ENCODE data around the gene MAML2. TPM values are rescaled to one million over a fixed set of nuclear protein-coding genes. Genes with fewer than 3 reads are reported as not detected.

Gene MAML2
- polyA plus RNA-seq, 3 donors = 0.57 to 7.6 (median 1.2) TPM

DNA sequence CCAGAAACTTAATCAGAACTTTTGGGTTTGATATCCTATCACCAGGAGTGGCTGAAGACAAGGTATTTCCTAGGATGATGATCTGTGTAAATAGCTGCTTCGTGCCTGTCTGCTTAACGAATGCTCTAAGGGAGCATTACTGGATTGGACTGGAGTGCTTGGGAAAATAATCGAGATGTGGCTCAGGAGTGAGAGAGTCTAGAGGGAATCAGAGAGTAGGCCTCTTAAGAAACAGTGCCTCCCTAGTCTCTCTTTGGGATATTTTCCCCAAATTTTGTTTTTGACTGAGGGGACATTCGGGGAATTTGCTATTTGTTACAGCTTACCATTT, 2.5 kb downstream of the MAML2 start:
- peaks cover 36% of the 10 kb centered on the region for H3K79me2 ChIP-seq (ENCODE audit: insufficient read depth, low read length)
- WGBS (ENCODE audit: insufficient coverage) = 99% methylated on average over 4 of the region's 4 CpGs
- Mint-ChIP-seq H3K9me3 (peaks cover 0 to 3% (median 0%) of the 10 kb centered on the region in 7 donors), H3K4me1 (peaks cover 59% of the 10 kb centered on the region), H3K4me3 (peak overlapping the region; percentile 95 to 98), H3K36me3 (peaks cover 11% of the 10 kb centered on the region in 2 donors), H3K27ac (peak overlapping the region in 4 of 7 donors; percentile 37 to 98 (median 93)), H3K27me3 (ENCODE audit: low read depth in 3 of 3) (peaks cover 0 to 2% (median 0%) of the 10 kb centered on the region in 3 donors)
- H3K4me3 ChIP-seq (replicated peaks in 1 of 3; ENCODE audit: low read depth in 2 of 3, low read length in 3 of 3) = peak overlapping the region in 1 of 3 experiments; percentile 100
- H3K27me3 ChIP-seq (ENCODE audit: control insufficient read depth in 2 of 2, insufficient read depth in 2 of 2, low read length in 2 of 2) = no peaks in the 10 kb centered on the region
- H3K4me1 ChIP-seq (ENCODE audit: control insufficient read depth in 1 of 2, insufficient read depth in 2 of 2, low read length in 2 of 2) = peaks cover 54 to 67% of the 10 kb centered on the region in 2 donors
- H3K4me2 ChIP-seq (replicated peaks; ENCODE audit: extremely low read depth, low read length, poor library complexity, severe bottlenecking) = peak overlapping the region; percentile 88
- H3K36me3 ChIP-seq (replicated peaks in 1 of 2; ENCODE audit: control insufficient read depth in 1 of 2, insufficient read depth in 2 of 2, low read length in 2 of 2) = no peaks in the 10 kb centered on the region
- intact Hi-C loops (cut with micrococcal nuclease) = loop anchor here (5.0 kb wide), 3 partner anchors 33 to 288 kb away; no protein-coding TSS in a partner anchor
- peak overlapping the region in 1 of 2 donors; percentile 93 for H3K27ac ChIP-seq (ENCODE audit: low read depth in 1 of 2, low read length in 2 of 2)
- H3K9me3 ChIP-seq (replicated peaks in 1 of 2; ENCODE audit: control insufficient read depth in 1 of 2, insufficient read depth in 1 of 2, low read length in 2 of 2) = no peaks in the 10 kb centered on the region
- no peak overlapping the region for H2AFZ ChIP-seq (ENCODE audit: insufficient read depth, low read depth, low read length, poor library complexity, severe bottlenecking)
- peak overlapping the region; percentile 64 for H3K9ac ChIP-seq (ENCODE audit: insufficient read depth, low read length, poor library complexity, severe bottlenecking)
- peaks cover 5% of the 10 kb centered on the region for H4K20me1 ChIP-seq (ENCODE audit: insufficient read depth, low read length)
- no peak for DNase-seq
- TF ChIP-seq, protein P1, sequence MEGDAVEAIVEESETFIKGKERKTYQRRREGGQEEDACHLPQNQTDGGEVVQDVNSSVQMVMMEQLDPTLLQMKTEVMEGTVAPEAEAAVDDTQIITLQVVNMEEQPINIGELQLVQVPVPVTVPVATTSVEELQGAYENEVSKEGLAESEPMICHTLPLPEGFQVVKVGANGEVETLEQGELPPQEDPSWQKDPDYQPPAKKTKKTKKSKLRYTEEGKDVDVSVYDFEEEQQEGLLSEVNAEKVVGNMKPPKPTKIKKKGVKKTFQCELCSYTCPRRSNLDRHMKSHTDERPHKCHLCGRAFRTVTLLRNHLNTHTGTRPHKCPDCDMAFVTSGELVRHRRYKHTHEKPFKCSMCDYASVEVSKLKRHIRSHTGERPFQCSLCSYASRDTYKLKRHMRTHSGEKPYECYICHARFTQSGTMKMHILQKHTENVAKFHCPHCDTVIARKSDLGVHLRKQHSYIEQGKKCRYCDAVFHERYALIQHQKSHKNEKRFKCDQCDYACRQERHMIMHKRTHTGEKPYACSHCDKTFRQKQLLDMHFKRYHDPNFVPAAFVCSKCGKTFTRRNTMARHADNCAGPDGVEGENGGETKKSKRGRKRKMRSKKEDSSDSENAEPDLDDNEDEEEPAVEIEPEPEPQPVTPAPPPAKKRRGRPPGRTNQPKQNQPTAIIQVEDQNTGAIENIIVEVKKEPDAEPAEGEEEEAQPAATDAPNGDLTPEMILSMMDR (IDR thresholded peaks at IDR 0.05) = no peak

DNA sequence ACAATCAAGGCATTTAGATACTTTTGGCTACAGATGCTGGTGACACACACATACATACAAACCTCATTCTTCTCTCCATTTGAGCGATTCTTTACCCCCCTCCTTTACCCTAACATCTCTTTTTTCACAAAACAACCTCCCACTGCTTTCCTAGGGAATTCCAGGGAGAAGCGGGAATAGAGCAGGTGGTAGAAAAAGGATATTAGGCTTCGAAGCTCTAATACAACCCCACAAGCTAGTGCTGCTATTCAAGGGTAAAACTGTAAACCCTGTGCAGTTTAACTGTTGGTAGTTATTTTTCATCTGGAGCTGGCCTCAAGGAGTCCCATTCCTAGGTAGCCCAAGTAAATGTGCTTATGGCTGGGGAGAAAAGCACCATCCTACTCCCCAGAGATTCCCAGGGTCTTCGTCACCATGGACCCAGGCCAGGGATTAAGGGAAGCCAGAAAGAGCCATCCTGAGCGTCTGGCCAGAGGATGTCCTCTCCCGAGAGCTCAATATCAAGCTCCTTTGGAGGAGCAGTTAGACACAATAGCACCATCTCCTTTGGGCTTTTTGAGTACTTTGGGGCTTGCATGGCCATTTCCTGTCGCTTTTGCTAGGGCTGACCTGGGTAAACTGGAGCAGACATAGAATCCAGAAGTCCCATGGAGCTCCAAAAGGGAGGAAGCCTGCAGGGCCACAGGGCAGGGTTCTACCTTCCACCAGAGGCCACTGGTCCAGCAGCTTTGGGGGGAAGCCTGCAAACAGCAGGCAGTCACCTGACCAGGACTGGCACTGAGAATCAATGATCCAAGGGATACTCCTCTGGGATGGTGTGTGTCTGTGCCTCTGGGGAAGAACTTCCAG, 3.1 kb downstream of the MAML2 start:
- H3K4me1 ChIP-seq (ENCODE audit: control insufficient read depth in 1 of 2, insufficient read depth in 2 of 2, low read length in 2 of 2) = peaks cover 58 to 73% of the 10 kb centered on the region in 2 donors
- peaks cover 11% of the 10 kb centered on the region in 2 donors for H3K36me3 Mint-ChIP-seq
- peaks cover 64% of the 10 kb centered on the region for H3K4me1 Mint-ChIP-seq
- H3K9me3 ChIP-seq (replicated peaks in 1 of 2; ENCODE audit: control insufficient read depth in 1 of 2, insufficient read depth in 1 of 2, low read length in 2 of 2) = no peaks in the 10 kb centered on the region
- H3K79me2 ChIP-seq (ENCODE audit: insufficient read depth, low read length) = peaks cover 36% of the 10 kb centered on the region
- intact Hi-C loops (cut with micrococcal nuclease) = loop anchor here (5.0 to 10.0 kb wide), 4 partner anchors 33 to 288 kb away; no protein-coding TSS in a partner anchor
- peak overlapping the region; percentile 88 for H3K4me2 ChIP-seq (replicated peaks; ENCODE audit: extremely low read depth, low read length, poor library complexity, severe bottlenecking)
- peaks cover 0 to 2% (median 0%) of the 10 kb centered on the region in 3 donors for H3K27me3 Mint-ChIP-seq (ENCODE audit: low read depth in 3 of 3)
- H3K36me3 ChIP-seq (replicated peaks in 1 of 2; ENCODE audit: control insufficient read depth in 1 of 2, insufficient read depth in 2 of 2, low read length in 2 of 2) = no peaks in the 10 kb centered on the region
- no peaks in the 10 kb centered on the region for H3K27me3 ChIP-seq (ENCODE audit: control insufficient read depth in 2 of 2, insufficient read depth in 2 of 2, low read length in 2 of 2)
- DNase-seq = no peak
- TF ChIP-seq, protein P1 (IDR thresholded peaks at IDR 0.05) = no peak
- peaks cover 9% of the 10 kb centered on the region for H4K20me1 ChIP-seq (ENCODE audit: insufficient read depth, low read length)
- H3K27ac Mint-ChIP-seq = peak overlapping the region; percentile 90 to 98 (median 96)
- 92% methylated on average over 4 of the region's 7 CpGs for whole genome bisulfite sequencing (ENCODE audit: insufficient coverage)
- H3K4me3 Mint-ChIP-seq = peak overlapping the region; percentile 72 to 77
- H3K9me3 Mint-ChIP-seq = peaks cover 0 to 3% (median 0%) of the 10 kb centered on the region in 7 donors
- peak overlapping the region; percentile 62 to 93 for H3K27ac ChIP-seq (ENCODE audit: low read depth in 1 of 2, low read length in 2 of 2)
- H2AFZ ChIP-seq (ENCODE audit: insufficient read depth, low read depth, low read length, poor library complexity, severe bottlenecking) = peak overlapping the region; percentile 64
- H3K4me3 ChIP-seq (replicated peaks in 1 of 3; ENCODE audit: low read depth in 2 of 3, low read length in 3 of 3) = peak overlapping the region in 1 of 3 experiments; percentile 100
- peak overlapping the region; percentile 64 for H3K9ac ChIP-seq (ENCODE audit: insufficient read depth, low read length, poor library complexity, severe bottlenecking)
